Stimulated activated memory B cell treated with anti-CD40 and anti-IgM and Interleukin-4, amounts not matched to agents 10 μg/mL and 1 μg/mL and 100 μg/mL, for 72 hours (primary cell): ENCODE data around the gene VOPP1.
A peak's percentile ranks its signal among the peaks of the same experiment; 100 is the strongest.
"Not testable (repeated sequence)": the region's sequence is repeated elsewhere in the genome, so short reads cannot be mapped to it uniquely, and the experiment has no call there.

ENCODE experiments used
- ATAC-seq: fragments of 150-1000 bp; cut with Tn5 transposase; 2 replicates; pipeline ENCODE4 v1.10.0; 2021
- H3K27ac Mint-ChIP-seq: one replicate; pipeline ENCODE4 v1.8.0; 2022; ENCODE audit warnings: mild to moderate bottlenecking, mixed read lengths
- H3K27me3 Mint-ChIP-seq: one replicate; pipeline ENCODE4 v1.8.0; 2022; ENCODE audit warnings: mixed read lengths
- H3K36me3 Mint-ChIP-seq: one replicate; pipeline ENCODE4 v1.8.0; 2022; ENCODE audit warnings: mixed read lengths
- H3K4me1 Mint-ChIP-seq: one replicate; pipeline ENCODE4 v1.8.0; 2022; ENCODE audit warnings: mixed read lengths
- H3K4me3 Mint-ChIP-seq: one replicate; pipeline ENCODE4 v1.8.0; 2022; ENCODE audit warnings: mild to moderate bottlenecking, moderate library complexity, mixed read lengths
- H3K9me3 Mint-ChIP-seq: one replicate; pipeline ENCODE4 v1.8.0; 2022; ENCODE audit warnings: mixed read lengths

The VOPP1 gene, protein sequence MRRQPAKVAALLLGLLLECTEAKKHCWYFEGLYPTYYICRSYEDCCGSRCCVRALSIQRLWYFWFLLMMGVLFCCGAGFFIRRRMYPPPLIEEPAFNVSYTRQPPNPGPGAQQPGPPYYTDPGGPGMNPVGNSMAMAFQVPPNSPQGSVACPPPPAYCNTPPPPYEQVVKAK

DNA sequence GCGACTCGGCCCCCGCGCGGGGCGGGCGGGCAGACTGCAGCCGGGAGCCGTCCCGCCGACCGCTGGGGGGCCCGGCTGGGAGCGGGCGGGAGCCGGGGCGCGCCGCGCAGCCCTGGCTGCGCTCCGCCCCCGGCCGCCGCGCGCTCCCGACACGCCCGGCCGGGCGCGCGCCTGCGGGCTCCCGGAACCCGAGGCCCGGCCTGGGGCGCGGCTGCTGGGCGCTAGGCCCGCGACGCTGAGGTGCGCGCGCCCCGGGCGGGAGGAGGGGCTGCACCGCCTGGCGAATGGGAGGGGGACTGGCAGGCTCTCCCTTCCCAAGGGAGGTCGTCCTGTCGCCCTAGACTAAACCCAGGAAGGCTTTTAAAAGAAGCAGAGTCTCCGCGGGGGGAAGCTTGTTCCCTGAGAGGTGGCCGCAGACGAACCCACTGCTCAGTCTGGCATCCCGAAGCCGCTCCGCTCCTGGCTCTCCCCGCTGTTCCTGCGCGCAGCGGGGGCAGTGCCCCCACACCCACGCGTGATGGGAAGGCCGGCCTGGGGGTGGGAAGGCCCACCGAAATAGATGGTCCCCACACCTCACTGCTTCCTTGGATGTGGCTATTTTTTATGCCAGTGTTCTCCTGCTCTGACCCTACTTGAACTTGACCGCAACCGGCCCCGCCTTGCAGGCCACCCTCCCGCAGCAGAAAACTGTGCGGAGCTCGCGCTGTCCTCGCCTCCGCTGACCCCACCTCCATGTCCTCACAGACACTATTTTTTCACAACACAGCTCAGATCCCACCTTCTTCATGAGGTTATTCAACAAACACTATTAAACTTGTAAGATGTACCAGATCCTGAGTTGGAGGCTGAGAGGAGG lies at the start of gene VOPP1:
Gene VOPP1 (minus strand): TSS at position 125 of the 856 bp plus-strand sequence. CDS start 178 bp downstream, outside the sequence.
- Mint-ChIP-seq H3K4me3 (peak within 1 kb of the TSS; percentile 96), H3K36me3 (peaks cover 17% of the 10 kb centered on the region), H3K27ac (peak within 1 kb of the TSS; percentile 92), H3K27me3 (no peaks in the 10 kb centered on the region), H3K9me3 (no peaks in the 10 kb centered on the region), H3K4me1 (peaks cover 51% of the 10 kb centered on the region)
- ATAC-seq = peak; percentile 82

GRCh38 chr7:55618913-55619312 lies 46.6 kb upstream of the VOPP1 start:
- no peak overlapping the region for H3K27ac Mint-ChIP-seq
- H3K27me3 Mint-ChIP-seq = peaks cover 15% of the 10 kb centered on the region
- no peak overlapping the region for H3K4me3 Mint-ChIP-seq
- no peaks in the 10 kb centered on the region for H3K4me1 Mint-ChIP-seq
- H3K9me3 Mint-ChIP-seq = peaks cover 8% of the 10 kb centered on the region
- no peak for ATAC-seq
- H3K36me3 Mint-ChIP-seq = peaks cover 7% of the 10 kb centered on the region

DNA sequence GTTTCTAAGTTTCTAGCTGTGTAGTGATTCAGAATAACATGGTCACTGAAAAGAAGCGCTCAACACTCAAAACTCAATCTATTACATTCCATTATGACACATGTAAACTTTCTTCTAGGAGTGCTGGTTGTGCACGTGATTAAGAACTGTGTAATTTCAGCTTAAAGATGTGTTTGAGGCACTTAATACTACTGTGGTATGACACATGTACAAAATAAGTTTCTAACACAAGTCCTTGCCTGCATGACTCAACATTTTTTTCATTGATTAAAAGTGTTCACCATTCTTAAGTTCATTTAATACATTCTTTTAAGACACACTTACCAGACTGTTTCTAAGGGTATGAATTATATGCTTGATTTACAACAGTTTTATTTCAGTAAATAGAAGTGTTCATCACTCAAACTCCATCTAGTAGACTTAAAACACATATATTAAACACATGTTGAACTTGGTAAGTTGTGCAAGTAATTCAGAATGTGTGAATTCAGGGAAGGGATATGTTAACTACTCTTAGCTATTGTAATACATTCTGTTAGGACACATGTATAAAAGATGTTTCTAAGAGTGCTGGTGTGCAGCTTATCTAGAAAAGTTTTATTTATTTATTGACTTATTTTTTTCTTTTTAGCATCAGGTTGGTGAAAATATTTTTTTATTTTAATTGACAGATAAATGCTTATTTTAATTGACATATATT lies 42.2 kb upstream of the VOPP1 start:
- not testable (repeated sequence) for H3K36me3 Mint-ChIP-seq, H3K4me3 Mint-ChIP-seq, H3K4me1 Mint-ChIP-seq, ATAC-seq, H3K9me3 Mint-ChIP-seq, H3K27ac Mint-ChIP-seq
- H3K27me3 Mint-ChIP-seq = peaks cover 15% of the 10 kb centered on the region

- ATAC-seq, H3K36me3 Mint-ChIP-seq, H3K27me3 Mint-ChIP-seq, H3K27ac Mint-ChIP-seq, H3K4me3 Mint-ChIP-seq, H3K9me3 Mint-ChIP-seq, H3K4me1 Mint-ChIP-seq: not testable (repeated sequence)
Measured at GRCh38 chr7:55609726-55610125, 37.4 kb upstream of the VOPP1 start.

DNA sequence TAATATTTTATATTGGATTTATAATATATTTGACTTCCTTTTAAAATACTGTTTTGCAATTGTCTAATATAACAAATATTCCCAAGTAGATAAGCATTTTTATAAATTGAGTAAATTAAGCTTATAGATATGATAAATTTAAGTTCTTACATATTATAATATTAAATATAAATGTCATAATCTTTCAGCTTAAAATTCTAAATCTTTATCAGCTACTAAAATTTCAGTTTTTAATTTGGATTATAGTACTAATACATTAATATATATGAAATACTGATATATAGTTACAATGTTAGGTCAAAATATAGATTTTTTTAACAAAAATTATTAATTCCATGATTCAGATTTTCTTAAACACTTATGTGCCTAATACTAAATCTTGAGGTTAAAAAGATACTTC lies 33.4 kb upstream of the VOPP1 start:
- H3K27ac Mint-ChIP-seq, H3K36me3 Mint-ChIP-seq, H3K27me3 Mint-ChIP-seq, H3K4me1 Mint-ChIP-seq, ATAC-seq, H3K9me3 Mint-ChIP-seq, H3K4me3 Mint-ChIP-seq: not testable (repeated sequence)

- H3K9me3 Mint-ChIP-seq, H3K27me3 Mint-ChIP-seq, H3K36me3 Mint-ChIP-seq, H3K4me3 Mint-ChIP-seq: not testable (repeated sequence)
- H3K27ac Mint-ChIP-seq = peak overlapping the region; percentile 73
- H3K4me1 Mint-ChIP-seq = peaks cover 35% of the 10 kb centered on the region
- ATAC-seq = peak; percentile 67
Measured at GRCh38 chr7:55597944-55598499, 25.7 kb upstream of the VOPP1 start.

- not testable (repeated sequence) for ATAC-seq, H3K27me3 Mint-ChIP-seq, H3K9me3 Mint-ChIP-seq, H3K4me3 Mint-ChIP-seq, H3K36me3 Mint-ChIP-seq
- Mint-ChIP-seq H3K27ac (peak overlapping the region; percentile 73), H3K4me1 (peaks cover 42% of the 10 kb centered on the region)
Measured at GRCh38 chr7:55597214-55597739, 25.0 kb upstream of the VOPP1 start.

DNA sequence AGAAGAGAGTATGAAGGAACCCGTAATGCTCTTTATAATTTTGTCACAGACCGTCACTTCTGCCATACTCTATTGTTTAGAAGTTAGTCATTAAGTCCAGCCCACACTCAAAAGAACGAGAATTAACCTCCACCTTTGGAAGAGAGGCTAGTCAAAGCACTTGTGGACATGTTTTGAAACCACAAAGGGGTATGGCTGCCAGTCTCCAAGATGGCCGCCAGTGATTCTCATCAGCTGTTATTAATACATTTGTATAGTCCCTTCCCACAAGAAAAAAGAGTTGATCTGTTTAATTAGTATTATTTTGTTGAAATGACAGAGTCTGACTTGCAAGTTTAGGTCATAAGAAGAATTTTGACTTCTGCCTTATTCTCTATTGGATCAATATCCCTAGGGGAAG lies 23.2 kb upstream of the VOPP1 start:
- H3K27ac Mint-ChIP-seq = no peak overlapping the region
- ATAC-seq = no peak
- no peaks in the 10 kb centered on the region for H3K9me3 Mint-ChIP-seq

DNA sequence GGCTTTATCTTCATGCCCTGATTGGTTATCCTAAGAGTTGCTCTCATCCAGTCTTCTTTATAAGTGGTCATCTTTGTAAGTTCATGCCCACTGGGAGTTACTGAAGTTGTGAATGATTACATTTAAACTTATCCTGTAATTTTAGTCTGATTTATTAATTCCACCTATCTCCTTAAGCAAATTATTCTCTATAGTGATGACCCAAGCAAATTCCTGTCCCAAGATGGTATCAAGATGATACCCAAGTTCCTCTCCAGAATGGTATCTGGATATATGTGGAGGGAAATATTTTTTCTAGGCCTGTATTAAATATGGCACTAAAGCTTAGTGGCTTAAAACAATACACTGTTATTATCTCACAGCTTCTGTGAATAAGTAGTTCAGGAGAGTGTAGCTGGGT lies 22.6 kb upstream of the VOPP1 start:
- ATAC-seq = no peak
- H3K27ac Mint-ChIP-seq = no peak overlapping the region
- no peaks in the 10 kb centered on the region for H3K36me3 Mint-ChIP-seq
- no peaks in the 10 kb centered on the region for H3K9me3 Mint-ChIP-seq
- peaks cover 54% of the 10 kb centered on the region for H3K4me1 Mint-ChIP-seq
- no peak overlapping the region for H3K4me3 Mint-ChIP-seq
- no peaks in the 10 kb centered on the region for H3K27me3 Mint-ChIP-seq

More for the DNA sequence above, 23.2 kb upstream of the VOPP1 start:
- no peaks in the 10 kb centered on the region for H3K36me3 Mint-ChIP-seq
- H3K27me3 Mint-ChIP-seq = no peaks in the 10 kb centered on the region
- peaks cover 51% of the 10 kb centered on the region for H3K4me1 Mint-ChIP-seq
- H3K4me3 Mint-ChIP-seq = no peak overlapping the region

DNA sequence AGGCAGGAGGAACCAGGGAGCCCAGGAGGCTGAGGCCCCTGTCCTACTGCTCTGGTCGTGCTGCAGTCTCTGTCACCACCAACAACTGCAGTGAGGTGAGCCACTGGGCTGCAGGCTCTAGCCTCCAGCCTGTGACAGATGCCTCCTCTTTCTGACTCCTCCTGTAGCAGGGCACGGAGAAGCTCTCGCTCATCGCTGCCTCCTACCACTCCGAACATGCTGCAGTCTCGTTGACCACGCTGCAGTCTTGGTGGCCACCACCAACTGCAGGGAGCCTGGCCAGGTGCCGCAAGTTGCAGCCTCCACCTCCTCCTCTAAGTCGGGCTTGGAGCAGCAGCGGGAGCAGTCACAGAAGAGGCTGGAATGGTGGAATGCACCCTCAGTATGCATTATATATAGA lies 22.1 kb upstream of the VOPP1 start:
- no peaks in the 10 kb centered on the region for H3K9me3 Mint-ChIP-seq
- H3K4me1 Mint-ChIP-seq = peaks cover 59% of the 10 kb centered on the region
- H3K4me3 Mint-ChIP-seq = no peak overlapping the region
- ATAC-seq = no peak
- no peak overlapping the region for H3K27ac Mint-ChIP-seq
- H3K27me3 Mint-ChIP-seq = no peaks in the 10 kb centered on the region
- H3K36me3 Mint-ChIP-seq = no peaks in the 10 kb centered on the region

GRCh38 chr7:55593515-55594318 lies 21.4 kb upstream of the VOPP1 start:
- Mint-ChIP-seq H3K4me3 (no peak overlapping the region), H3K4me1 (peaks cover 66% of the 10 kb centered on the region), H3K36me3 (no peaks in the 10 kb centered on the region), H3K9me3 (no peaks in the 10 kb centered on the region), H3K27ac (no peak overlapping the region), H3K27me3 (no peaks in the 10 kb centered on the region)
- ATAC-seq = peak; percentile 56

DNA sequence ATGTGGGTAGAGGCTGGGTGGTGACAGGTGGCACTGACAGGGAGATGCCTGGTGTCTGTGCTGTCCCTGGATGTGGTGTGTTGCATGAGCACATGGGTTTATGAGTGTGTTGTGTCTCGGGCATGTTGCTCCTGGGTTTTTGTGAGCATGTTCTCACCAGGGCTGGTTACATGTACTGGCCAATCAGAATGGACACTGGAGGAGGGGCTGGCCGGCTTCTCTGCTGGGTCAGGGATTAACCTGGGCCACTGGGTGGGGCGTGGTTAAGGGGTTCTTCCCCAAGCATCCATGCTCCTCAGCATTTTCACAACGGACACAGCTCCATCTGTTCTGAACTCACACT lies 20.8 kb upstream of the VOPP1 start:
- no peak for ATAC-seq
- H3K27me3 Mint-ChIP-seq = no peaks in the 10 kb centered on the region
- H3K36me3 Mint-ChIP-seq = no peaks in the 10 kb centered on the region

DNA sequence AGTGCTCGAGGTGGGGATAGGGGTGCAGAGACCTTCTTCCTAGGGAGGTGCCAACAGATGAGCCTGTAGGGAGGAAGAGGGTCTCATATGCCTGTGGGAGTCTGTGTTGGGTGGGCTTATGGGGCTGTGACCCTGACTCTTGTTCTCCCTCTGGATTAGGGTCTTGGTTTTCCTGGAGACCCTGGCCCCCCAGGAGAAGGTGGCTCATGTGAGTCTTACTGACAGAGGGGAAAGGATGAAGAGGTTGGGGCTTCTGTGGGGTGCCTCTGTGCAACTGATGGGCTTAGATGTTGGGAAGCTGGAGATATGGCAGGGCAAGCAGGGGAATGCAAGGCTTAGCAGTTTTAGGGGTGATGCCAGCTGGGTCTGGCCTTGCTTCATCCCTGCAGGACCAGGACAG lies 20.2 kb upstream of the VOPP1 start:
- no peak overlapping the region for H3K4me3 Mint-ChIP-seq
- H3K9me3 Mint-ChIP-seq = no peaks in the 10 kb centered on the region
- no peaks in the 10 kb centered on the region for H3K27me3 Mint-ChIP-seq
- ATAC-seq = no peak
- H3K27ac Mint-ChIP-seq = peak overlapping the region; percentile 34
- H3K4me1 Mint-ChIP-seq = peaks cover 69% of the 10 kb centered on the region
- no peaks in the 10 kb centered on the region for H3K36me3 Mint-ChIP-seq

More for the DNA sequence above, 20.8 kb upstream of the VOPP1 start:
- Mint-ChIP-seq H3K9me3 (no peaks in the 10 kb centered on the region), H3K27ac (peak overlapping the region; percentile 34), H3K4me1 (peaks cover 69% of the 10 kb centered on the region), H3K4me3 (no peak overlapping the region)

DNA sequence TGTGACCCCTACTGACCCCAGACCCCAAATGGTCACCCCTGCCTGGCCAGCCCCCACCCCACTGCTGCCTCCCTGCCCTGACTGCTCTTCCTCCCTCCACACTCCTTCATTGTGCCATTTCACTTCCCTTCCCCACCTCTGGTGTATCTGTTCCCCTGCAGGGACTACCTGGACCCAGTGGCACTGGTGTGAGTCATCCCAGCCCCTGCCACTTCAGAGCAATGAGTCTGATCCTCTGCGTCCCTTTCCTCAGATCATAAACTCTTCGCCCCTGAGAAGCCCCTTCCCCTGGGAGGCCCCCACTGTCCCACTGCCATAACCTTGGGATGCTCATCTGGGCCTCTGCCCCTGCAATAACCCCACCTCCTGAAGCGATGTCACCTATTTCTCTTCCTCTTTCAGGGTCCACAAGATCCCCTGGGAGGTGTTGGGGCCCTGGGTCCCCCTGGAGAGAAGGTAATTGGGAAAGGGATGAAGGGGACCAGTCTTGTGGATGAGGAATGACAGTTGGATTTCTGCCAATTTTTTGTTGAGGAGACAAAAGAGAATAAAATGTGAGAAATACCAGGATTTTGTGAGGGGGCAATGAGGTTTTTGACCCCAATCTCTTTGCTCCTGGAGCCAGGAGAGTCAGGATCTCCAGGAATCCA lies 19.1 kb upstream of the VOPP1 start:
- Mint-ChIP-seq H3K4me3 (no peak overlapping the region), H3K27ac (peak overlapping the region; percentile 34), H3K36me3 (no peaks in the 10 kb centered on the region), H3K4me1 (peaks cover 63% of the 10 kb centered on the region), H3K27me3 (no peaks in the 10 kb centered on the region), H3K9me3 (no peaks in the 10 kb centered on the region)
- ATAC-seq = peak; percentile 71
